Measurements from ENCODE around the gene MTG2.

The MTG2 gene

DNA sequence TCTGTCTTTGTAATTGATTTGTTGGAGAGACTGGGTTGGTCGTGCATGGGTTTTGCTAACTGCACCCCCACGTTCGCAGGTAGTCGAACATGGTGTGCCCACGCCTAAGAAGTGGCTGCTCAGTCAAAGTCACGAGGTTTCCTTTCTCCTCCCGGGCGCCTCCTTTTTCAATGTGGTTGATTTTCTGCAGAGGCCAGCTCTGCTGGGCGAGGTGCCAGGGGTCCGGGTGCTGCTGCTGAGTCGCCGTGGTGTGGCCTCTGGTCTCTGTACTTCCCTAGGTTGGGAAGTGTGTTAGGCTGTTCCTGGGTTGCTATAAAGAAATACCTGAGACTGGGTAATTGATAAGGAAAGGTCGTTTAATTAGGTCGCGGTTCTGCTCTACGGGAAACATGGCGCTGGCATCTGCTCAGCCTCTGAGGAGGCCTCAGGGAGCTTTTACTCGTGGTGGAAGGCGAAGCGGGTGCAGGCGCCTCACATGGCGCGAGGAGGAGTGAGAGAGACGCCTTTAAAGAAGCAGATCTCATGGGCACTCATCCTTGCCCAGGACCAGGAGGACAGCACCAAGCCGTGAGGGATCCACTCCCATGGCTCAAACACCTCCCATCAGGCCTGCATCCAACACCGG lies 69.6 kb downstream of the MTG2 start:
- TF ChIP-seq CTCF (IDR thresholded peaks at IDR 0.05; ENCODE audit: insufficient read depth, low read depth, low read length, missing control alignments) = no peak

More for the DNA sequence above, 69.6 kb downstream of the MTG2 start:
- no peak for DNase-seq (ENCODE audit: low read depth)
- H3K4me3 ChIP-seq (ENCODE audit: low read length) = no peak overlapping the region

All from epithelial cell of esophagus (primary cell).